ENCODE data around the gene POMGNT1.

DNA sequence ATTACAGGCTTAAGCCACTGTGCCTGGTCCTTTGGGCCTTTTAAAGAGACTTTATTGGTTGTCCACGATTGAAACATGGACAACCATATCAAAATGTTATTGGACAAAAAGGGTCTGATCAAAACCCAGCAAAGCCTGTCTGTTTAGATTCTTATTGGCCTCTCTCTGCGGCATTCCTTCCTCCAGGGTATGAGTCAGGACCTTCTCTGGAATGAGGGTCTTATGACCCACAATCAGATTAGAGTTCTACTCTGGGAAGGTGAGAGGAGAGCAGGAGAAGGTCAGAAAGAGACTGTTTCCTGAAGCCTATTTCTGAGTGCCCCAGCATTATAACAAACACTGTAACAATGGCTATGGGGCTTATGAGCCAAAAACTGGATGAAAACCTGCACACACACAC, 12.8 kb upstream of the POMGNT1 start:
- TF ChIP-seq, protein P1, sequence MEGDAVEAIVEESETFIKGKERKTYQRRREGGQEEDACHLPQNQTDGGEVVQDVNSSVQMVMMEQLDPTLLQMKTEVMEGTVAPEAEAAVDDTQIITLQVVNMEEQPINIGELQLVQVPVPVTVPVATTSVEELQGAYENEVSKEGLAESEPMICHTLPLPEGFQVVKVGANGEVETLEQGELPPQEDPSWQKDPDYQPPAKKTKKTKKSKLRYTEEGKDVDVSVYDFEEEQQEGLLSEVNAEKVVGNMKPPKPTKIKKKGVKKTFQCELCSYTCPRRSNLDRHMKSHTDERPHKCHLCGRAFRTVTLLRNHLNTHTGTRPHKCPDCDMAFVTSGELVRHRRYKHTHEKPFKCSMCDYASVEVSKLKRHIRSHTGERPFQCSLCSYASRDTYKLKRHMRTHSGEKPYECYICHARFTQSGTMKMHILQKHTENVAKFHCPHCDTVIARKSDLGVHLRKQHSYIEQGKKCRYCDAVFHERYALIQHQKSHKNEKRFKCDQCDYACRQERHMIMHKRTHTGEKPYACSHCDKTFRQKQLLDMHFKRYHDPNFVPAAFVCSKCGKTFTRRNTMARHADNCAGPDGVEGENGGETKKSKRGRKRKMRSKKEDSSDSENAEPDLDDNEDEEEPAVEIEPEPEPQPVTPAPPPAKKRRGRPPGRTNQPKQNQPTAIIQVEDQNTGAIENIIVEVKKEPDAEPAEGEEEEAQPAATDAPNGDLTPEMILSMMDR (conservative IDR thresholded peaks at IDR 0.05; ENCODE audit: low read depth, low read length), result no peak
- no peak for TF ChIP-seq EZH2 (IDR thresholded peaks at IDR 0.05; ENCODE audit: low read length, unreplicated experiment)
